Erythroblast (primary cell): Measurements from ENCODE around the gene GH2.

ENCODE experiments used
- GATA1 ChIP-seq: IDR thresholded peaks from 2 replicates; pipeline ENCODE4 v1.6.1; 2011; ENCODE audit warnings: low read depth, mild to moderate bottlenecking, control low read depth, low read length, moderate library complexity
- POLR2A ChIP-seq: IDR thresholded peaks from 2 replicates; pipeline ENCODE4 v1.6.1; 2011; ENCODE audit warnings: mild to moderate bottlenecking, low read length

DNA sequence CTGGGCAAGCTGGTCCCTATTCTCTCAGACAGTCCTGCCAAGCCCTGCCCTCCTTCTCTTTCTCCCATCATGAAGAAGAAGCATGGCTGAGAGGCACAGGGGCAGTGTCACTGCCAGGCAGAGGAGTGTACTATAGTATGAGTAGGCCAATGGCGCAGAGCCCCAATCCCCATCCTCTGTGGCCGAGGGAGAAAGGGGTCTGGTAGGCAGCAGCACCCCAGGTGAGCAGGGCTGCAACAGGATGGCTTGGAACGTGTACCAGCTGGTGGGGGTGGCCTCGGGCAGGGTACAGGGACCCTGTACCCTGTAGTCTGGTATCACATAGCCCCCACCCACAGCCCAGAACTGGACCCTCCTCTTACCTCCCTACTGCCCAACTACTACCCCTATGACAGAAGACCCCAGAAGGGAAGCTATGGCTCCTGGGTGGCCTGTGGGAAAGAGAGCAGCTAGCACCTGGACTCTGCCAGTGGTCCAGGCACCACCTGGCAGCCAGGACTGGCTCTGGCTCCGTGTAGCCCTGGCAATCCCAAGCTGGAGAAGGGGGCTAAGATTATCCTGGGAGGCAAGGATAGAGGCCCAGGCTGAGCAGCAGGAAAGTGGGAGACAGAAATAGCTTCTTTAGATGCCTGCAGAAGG is 43.7 kb downstream of the GH2 start:
- no peak for TF ChIP-seq POLR2A
- TF ChIP-seq GATA1, result no peak
